Stimulated activated naive CD8-positive, alpha-beta T cell treated with anti-CD3 and anti-CD28 coated beads, Interleukin-15, amount 100 ng/mL, for 72 hours (primary cell): ENCODE data around the gene PIGC.

ENCODE experiments used
- ATAC-seq: fragments of 150-1000 bp; cut with Tn5 transposase; 2 replicates; pipeline ENCODE4 v1.10.0; 2021; ENCODE audit warnings: mild to moderate bottlenecking, moderate library complexity
- DNase-seq, 2 donors: peaks; one replicate each; pipeline ENCODE4 v3.0.0; 2021 to 2022
- H3K27ac Mint-ChIP-seq, 2 donors: one replicate each; pipeline ENCODE4 v1.8.0; 2022; ENCODE audit warnings: mild to moderate bottlenecking in 2 of 2, mixed read lengths in 2 of 2, moderate library complexity in 2 of 2
- H3K27me3 Mint-ChIP-seq: one replicate; pipeline ENCODE4 v1.8.0; 2022; ENCODE audit warnings: mixed read lengths
- H3K4me1 Mint-ChIP-seq: one replicate; pipeline ENCODE4 v1.8.0; 2022; ENCODE audit warnings: mild to moderate bottlenecking, mixed read lengths
- H3K4me3 Mint-ChIP-seq, 2 donors: one replicate each; pipeline ENCODE4 v1.8.0; 2022; ENCODE audit warnings: mild to moderate bottlenecking in 2 of 2, mixed read lengths in 2 of 2, moderate library complexity in 1 of 2
- H3K9me3 Mint-ChIP-seq, 2 donors: one replicate each; pipeline ENCODE4 v1.8.0; 2022; ENCODE audit warnings: mixed read lengths in 2 of 2

Gene PIGC

GRCh38 chr1:172423336-172423735 lies 20.5 kb downstream of the PIGC start:
- H3K4me3 Mint-ChIP-seq, result no peak overlapping the region
- no peaks in the 10 kb centered on the region for H3K4me1 Mint-ChIP-seq
- no peaks in the 10 kb centered on the region for H3K9me3 Mint-ChIP-seq
- no peak for ATAC-seq
- H3K27me3 Mint-ChIP-seq, result peaks cover 2% of the 10 kb centered on the region
- DNase-seq, result no peak
- no peak overlapping the region for H3K27ac Mint-ChIP-seq

DNA sequence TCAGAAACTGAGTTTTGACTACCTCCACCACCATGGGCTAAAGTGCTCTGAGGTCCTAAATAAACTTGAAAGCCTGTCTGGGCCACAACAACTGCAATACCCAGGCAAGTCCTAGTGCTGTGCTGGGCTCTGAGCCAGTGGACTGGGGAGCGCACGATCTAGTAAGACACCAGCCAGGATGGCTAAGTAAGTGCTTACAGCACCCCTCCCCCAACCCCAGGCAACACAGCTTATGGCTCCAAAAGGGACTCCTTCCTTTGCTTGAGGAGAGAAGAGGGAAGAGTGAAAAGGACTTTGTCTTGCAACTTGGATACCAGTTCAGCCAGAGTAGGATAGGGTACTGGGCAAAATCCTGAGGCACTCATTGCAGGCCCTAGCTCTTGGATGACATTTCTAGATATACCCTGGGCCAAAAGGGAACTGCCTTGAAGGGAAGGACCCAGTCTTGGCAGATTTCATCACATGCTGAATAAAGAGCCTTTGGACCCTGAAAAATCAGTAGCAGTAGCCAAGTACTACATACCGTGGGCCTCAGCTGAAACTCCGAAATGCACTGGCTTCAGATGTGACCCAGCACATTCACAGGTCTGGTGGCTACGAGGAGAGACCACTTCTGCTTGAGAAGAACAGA lies 21.8 kb downstream of the PIGC start:
- ATAC-seq, result no peak
- no peak for DNase-seq
- no peaks in the 10 kb centered on the region for H3K4me1 Mint-ChIP-seq
- H3K27me3 Mint-ChIP-seq, result peaks cover 12% of the 10 kb centered on the region
- H3K4me3 Mint-ChIP-seq, result no peak overlapping the region
- no peak overlapping the region for H3K27ac Mint-ChIP-seq
- no peaks in the 10 kb centered on the region for H3K9me3 Mint-ChIP-seq

DNA sequence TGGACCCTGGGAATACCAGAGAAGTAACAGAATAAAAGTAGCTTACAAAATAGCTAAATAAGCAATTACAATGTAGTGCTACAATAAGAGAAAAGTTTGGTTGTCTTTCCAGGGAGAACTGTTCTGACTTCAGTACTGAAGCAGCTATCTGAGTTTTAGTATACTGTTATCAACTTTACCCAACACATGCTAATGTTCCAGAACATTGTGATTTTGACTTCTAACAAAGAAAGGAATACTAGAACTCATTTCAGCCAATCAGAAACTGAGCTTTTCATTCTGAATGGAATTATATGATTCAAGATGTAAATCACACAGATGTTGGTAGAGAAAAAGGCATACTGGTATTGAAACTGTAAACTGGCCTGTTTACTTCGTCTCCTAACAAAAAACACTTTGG lies 23.5 kb downstream of the PIGC start, which contains the start of gene C1orf105:
TSS of gene C1orf105 (plus strand) at position 301 of the 400 bp plus-strand sequence. CDS start 201 bp downstream, outside the sequence.
- Mint-ChIP-seq H3K27me3 (peaks cover 12% of the 10 kb centered on the region), H3K4me1 (no peaks in the 10 kb centered on the region), H3K27ac (no peak within 1 kb of the TSS), H3K9me3 (no peaks in the 10 kb centered on the region), H3K4me3 (no peak within 1 kb of the TSS)
- DNase-seq, result no peak
- no peak for ATAC-seq

DNA sequence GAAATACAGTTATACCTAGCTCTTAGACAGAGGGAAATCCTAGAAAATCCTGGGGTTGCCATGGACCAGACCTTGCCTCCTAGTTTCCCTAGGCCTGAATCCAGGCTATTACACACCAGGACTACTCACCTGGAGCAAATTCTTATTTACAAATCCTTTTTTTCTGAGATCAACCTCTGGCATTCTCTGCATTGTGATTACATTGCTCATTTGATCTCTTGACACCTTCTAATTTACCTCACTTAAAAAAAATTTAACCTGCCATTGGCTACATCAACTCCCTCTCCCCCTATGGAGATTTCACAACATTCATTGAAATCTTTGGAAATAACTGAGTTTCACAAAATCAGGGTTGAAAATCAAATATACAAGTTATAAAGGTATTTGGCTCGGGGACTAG lies 26.3 kb downstream of the PIGC start:
- no peak for DNase-seq
- Mint-ChIP-seq H3K9me3 (no peaks in the 10 kb centered on the region), H3K27ac (peak overlapping the region in 1 of 2 donors; percentile 48), H3K4me3 (no peak overlapping the region), H3K27me3 (peaks cover 12% of the 10 kb centered on the region), H3K4me1 (no peaks in the 10 kb centered on the region)
- ATAC-seq, result no peak

- Mint-ChIP-seq H3K4me3 (no peak overlapping the region), H3K27ac (no peak overlapping the region)
- ATAC-seq, result no peak
Measured at GRCh38 chr1:172416496-172417035, 27.3 kb downstream of the PIGC start.

DNA sequence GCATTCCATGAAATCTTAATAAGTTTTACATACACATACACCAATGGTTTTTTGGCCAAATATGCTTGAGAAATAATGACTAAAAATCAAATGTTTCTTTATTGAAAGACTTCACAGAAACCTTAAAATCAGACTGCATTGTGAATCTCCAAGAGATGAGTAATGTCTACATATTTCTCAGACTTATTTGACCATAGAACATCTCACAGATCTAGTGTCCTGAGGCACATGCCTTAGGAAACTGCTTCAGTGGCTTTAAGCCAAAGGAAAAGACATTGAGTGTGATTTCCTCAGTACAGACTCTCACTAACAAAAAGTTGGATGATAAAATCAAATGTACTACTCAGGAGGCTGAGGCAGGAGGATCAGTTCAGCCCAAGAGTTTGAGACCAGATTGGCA lies 29.5 kb downstream of the PIGC start:
- Mint-ChIP-seq H3K27ac (no peak overlapping the region), H3K27me3 (peaks cover 12% of the 10 kb centered on the region), H3K4me1 (peaks cover 7% of the 10 kb centered on the region), H3K9me3 (no peaks in the 10 kb centered on the region), H3K4me3 (no peak overlapping the region)
- DNase-seq (no peak), ATAC-seq (no peak)

More at GRCh38 chr1:172416496-172417035, 27.3 kb downstream of the PIGC start:
- DNase-seq, result no peak
- Mint-ChIP-seq H3K27me3 (peaks cover 12% of the 10 kb centered on the region), H3K4me1 (peaks cover 6% of the 10 kb centered on the region), H3K9me3 (no peaks in the 10 kb centered on the region)

GRCh38 chr1:172411791-172412338 lies 32.0 kb downstream of the PIGC start:
- H3K4me1 Mint-ChIP-seq, result peaks cover 7% of the 10 kb centered on the region
- H3K27ac Mint-ChIP-seq, result no peak overlapping the region
- H3K9me3 Mint-ChIP-seq, result no peaks in the 10 kb centered on the region
- H3K27me3 Mint-ChIP-seq, result no peaks in the 10 kb centered on the region
- no peak for DNase-seq
- H3K4me3 Mint-ChIP-seq, result no peak overlapping the region
- ATAC-seq, result peak; percentile 52

GRCh38 chr1:172410027-172410426 lies 33.8 kb downstream of the PIGC start:
- Mint-ChIP-seq H3K4me3 (no peak overlapping the region), H3K9me3 (no peaks in the 10 kb centered on the region), H3K27me3 (no peaks in the 10 kb centered on the region), H3K27ac (no peak overlapping the region), H3K4me1 (peaks cover 7% of the 10 kb centered on the region)
- ATAC-seq (no peak), DNase-seq (no peak)

DNA sequence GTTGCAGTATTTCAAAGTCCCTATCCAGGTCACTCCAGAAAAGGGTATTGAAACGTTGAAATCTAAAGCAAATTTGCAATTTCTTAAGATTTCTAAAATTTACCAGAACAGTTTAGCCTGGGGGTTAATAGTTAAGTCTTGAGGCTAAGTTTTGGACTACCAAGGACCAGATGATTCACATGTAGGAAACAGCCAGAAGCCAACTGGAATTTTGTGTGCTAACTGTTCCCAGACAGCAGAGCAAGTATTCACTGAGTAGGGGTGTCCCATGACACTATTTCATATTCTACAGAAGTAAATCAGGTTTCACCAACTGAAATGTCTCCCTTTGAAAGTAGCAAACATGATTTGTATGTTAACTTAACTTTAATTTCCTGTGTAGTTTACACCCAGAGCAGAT lies 34.9 kb downstream of the PIGC start:
- Mint-ChIP-seq H3K9me3 (no peaks in the 10 kb centered on the region), H3K27me3 (no peaks in the 10 kb centered on the region), H3K27ac (no peak overlapping the region), H3K4me1 (peaks cover 7% of the 10 kb centered on the region), H3K4me3 (no peak overlapping the region)
- no peak for ATAC-seq
- no peak for DNase-seq

DNA sequence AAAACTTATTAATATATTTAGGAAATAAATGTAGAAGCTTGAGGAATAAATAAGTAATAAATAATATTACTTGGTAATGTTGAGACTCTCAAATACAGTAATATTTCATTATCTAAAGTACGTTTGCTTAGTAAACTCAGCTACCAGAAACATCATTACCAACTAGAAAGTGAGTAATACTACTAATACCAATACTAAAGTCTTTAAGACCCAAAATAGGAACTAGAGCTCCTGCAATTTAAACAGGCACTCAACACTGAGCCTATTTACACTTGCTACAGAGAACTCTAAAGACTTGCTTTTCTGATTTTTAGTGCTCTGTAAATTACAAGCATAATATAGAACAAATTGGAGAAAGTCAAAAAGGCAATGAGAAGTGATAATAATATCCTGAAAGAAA lies 36.9 kb downstream of the PIGC start:
- H3K9me3 Mint-ChIP-seq, result no peaks in the 10 kb centered on the region
- H3K27me3 Mint-ChIP-seq, result no peaks in the 10 kb centered on the region
- no peak overlapping the region for H3K4me3 Mint-ChIP-seq
- H3K27ac Mint-ChIP-seq, result no peak overlapping the region
- H3K4me1 Mint-ChIP-seq, result peaks cover 14% of the 10 kb centered on the region
- no peak for ATAC-seq
- no peak for DNase-seq

DNA sequence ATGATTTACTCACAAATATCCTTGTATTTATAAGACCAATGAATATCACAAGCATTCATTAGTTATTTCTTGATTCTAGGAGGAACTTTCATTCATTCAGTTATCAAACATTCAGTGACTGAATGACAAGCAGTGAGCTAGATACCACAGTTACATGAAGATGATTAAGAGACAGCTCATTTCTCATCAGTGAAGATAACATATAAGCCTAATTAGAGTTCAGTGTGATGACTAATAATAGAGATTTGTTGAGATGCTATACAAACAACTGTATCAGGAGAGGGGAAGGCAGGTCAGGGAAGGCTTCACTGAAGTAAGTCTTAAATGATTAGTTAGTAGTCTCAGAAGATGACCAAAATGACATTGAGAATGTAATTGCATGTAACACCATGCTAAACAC lies 38.0 kb downstream of the PIGC start:
- Mint-ChIP-seq H3K27ac (no peak overlapping the region), H3K4me3 (no peak overlapping the region), H3K9me3 (no peaks in the 10 kb centered on the region), H3K27me3 (no peaks in the 10 kb centered on the region), H3K4me1 (peaks cover 12% of the 10 kb centered on the region)
- ATAC-seq (peak; percentile 39), DNase-seq (no peak)

DNA sequence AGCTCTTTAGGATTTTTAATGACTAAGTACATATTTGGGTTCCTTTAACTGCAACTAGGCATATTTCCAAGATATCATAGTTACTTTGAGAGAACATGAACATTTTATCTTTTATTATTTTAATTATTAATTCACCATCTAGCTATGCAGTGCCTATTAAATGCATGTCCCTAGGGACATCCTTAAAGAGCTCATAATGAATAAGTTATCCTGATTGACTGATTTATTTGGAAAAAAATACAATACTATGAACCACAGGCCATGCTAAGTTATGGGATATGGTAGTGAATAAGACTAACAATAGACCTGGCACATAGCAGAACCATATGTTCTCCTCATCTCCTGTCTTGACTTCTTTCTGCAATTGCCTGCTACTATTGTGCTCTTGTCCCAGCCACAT lies 39.7 kb downstream of the PIGC start:
- Mint-ChIP-seq H3K4me3 (no peak overlapping the region), H3K9me3 (no peaks in the 10 kb centered on the region), H3K4me1 (peaks cover 30% of the 10 kb centered on the region), H3K27ac (no peak overlapping the region), H3K27me3 (no peaks in the 10 kb centered on the region)
- DNase-seq (no peak), ATAC-seq (no peak)

GRCh38 chr1:172402878-172403569 lies 40.8 kb downstream of the PIGC start:
- ATAC-seq (no peak), DNase-seq (no peak)
- H3K4me3 Mint-ChIP-seq, result no peak overlapping the region
- H3K27me3 Mint-ChIP-seq, result no peaks in the 10 kb centered on the region
- H3K27ac Mint-ChIP-seq, result no peak overlapping the region
- H3K4me1 Mint-ChIP-seq, result peaks cover 41% of the 10 kb centered on the region
- no peaks in the 10 kb centered on the region for H3K9me3 Mint-ChIP-seq

GRCh38 chr1:172401892-172402291 lies 42.0 kb downstream of the PIGC start:
- Mint-ChIP-seq H3K4me1 (peaks cover 52% of the 10 kb centered on the region), H3K27ac (no peak overlapping the region), H3K4me3 (no peak overlapping the region), H3K9me3 (no peaks in the 10 kb centered on the region), H3K27me3 (no peaks in the 10 kb centered on the region)
- DNase-seq, result no peak
- no peak for ATAC-seq

GRCh38 chr1:172401477-172401876 lies 42.4 kb downstream of the PIGC start:
- Mint-ChIP-seq H3K4me1 (peaks cover 53% of the 10 kb centered on the region), H3K9me3 (no peaks in the 10 kb centered on the region), H3K27ac (no peak overlapping the region), H3K4me3 (no peak overlapping the region), H3K27me3 (no peaks in the 10 kb centered on the region)
- ATAC-seq (no peak), DNase-seq (no peak)

DNA sequence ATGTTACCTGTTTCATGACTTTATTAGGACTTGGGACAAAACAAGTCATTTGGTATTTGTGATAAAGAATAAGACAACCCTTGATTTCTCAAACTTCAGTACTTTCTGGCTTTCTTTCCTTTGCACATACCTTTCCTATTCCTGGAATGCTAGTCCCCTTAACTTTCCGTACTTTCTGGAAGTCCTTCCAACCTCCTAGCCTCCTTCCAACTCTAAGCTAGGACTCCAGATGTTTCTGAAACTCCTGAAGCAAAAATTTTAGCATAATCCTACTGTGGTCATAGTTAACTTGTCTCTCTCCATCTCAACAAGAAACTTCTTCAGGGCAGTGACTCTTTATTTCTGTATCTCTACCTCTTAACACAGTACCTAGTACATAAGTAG lies 43.2 kb downstream of the PIGC start:
- Mint-ChIP-seq H3K27me3 (no peaks in the 10 kb centered on the region), H3K27ac (no peak overlapping the region), H3K4me3 (no peak overlapping the region), H3K4me1 (peaks cover 59% of the 10 kb centered on the region), H3K9me3 (no peaks in the 10 kb centered on the region)
- ATAC-seq, result no peak
- no peak for DNase-seq
